Umbilical cord (tissue), 2 donors: Measurements from ENCODE around the gene C11orf71. TPM values are rescaled to one million over a fixed set of nuclear protein-coding genes. Genes with fewer than 3 reads are reported as not detected.

Experiments used
- DNase-seq: peaks from one replicate; pipeline ENCODE4 v3.0.0-alpha.2; 2015; ENCODE audit warnings: low spot score
- total RNA-seq: library from RNA; depleted of rRNA; stranded (reverse); fragments of >200 nt; gene quantifications from one replicate; pipeline ENCODE4 v1.2.3, GENCODE V29; 2014; ENCODE audit warnings: low replicate concordance; ENCODE audit not compliant: insufficient read depth

C11orf71 gene
- total RNA-seq, 1 donor from 2014 or later = 4.1 TPM

DNA sequence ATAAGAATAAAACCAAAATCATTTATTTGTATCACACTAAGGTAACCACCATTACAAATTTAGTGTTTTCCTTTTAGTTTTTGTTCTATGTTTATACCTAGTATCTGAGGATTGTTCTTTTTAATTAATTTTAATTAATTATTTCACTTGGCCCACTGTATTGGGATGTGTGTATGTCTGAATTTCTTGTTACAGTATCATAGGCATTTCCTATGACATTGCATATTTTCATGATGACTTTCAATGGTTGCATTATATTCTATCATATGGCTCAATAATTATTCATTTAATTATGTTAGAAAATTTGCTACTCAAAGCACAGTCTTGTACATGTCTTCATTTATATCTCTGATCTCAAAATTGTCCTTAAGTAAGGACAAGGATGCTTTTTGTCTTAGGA is 41.0 kb downstream of the C11orf71 start:
- no peak for DNase-seq

DNA sequence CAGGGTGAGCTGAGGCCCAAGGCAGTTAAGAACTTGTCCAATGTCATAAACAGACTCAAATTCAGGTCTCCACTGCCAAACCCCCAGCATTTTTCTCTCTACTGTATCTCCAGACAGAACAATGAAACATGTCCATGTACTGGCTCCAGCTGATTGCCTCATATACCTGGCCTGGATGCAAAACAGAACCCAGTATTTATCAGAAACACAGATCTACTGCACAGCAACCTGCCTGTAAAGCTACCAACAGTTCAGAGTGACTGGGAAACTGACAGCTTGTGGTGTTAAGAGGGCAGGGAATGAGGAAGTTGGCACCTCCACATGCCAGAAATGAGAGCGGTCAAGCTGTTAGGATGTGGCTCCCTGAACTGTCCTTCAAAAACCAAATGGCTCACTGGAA is 41.6 kb downstream of the C11orf71 start:
- no peak for DNase-seq

DNA sequence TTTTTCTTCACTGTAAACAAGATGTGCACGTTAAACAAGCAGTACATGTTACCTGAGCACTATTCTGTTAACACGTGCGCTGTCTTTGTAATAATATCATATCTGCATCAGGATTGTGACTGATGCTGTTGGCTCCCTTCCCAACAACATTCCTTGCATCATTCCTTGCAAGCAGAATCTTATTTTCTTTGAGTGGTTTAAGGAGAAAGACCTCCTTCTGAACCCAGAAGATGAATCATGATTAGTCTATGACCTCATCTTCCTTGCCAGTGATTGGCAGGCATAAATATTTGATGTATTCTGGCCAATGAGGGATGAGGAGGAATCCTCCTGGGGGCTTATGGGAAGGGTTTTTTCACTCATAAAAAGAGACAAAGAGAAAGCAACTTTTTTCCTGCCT is 46.2 kb downstream of the C11orf71 start:
- peak; percentile 69 for DNase-seq

DNA sequence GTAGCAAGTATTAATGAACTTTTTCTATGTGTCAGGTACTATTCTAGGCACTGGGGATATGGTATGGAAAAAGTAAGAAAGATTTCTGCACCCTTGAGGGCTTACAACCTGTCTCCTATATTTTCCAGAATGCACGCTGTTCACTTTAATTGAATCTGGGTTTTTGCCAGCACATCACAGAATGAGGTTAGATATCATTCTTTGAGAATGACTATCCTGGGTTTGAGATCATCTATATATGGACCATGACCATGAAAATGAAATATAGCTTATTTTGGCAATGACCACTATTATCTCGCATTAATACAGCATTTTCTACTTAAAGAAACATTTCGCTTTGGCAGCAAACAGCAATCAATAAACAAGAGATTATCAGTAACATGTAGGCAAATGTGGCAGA is 46.9 kb downstream of the C11orf71 start:
- no peak for DNase-seq

DNA sequence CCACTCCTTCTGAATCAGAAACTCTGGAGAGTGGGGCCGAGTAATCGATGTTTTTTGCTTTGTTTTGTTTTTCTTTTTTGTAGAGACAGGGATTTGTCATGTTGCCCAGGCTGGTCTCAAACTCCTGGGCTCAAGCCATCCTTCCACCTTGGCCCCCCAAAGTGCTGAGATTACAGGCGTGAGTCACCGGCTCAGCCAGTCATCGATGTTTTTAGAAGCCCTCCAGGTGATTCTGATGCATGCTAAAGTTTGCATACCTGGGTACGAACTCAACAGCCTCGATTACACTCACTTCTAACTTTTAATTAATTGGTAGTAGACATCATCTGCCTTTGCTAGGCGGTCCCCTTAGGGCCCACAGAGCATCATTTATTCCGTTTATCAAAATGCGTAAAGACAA is 50.3 kb downstream of the C11orf71 start:
- DNase-seq = no peak

Other genes with a start within 250 kb of the C11orf71 start
- gene NNMT, start 104.1 kb downstream of the C11orf71 start, total RNA-seq = 871 TPM
- gene RBM7, start 155 bp upstream of the C11orf71 start, total RNA-seq = 69.6 TPM
- 116 TPM for gene REXO2, start 39.0 kb upstream of the C11orf71 start, total RNA-seq
- 2.2 TPM for gene NXPE1, start 159.4 kb upstream of the C11orf71 start, total RNA-seq
- not detected for gene NXPE4, start 195.3 kb upstream of the C11orf71 start, total RNA-seq